Natural killer cell (primary cell): ENCODE data around the gene STX11. TPM values are rescaled to one million over a fixed set of nuclear protein-coding genes. Genes with fewer than 3 reads are reported as not detected.

Experiments
- ATAC-seq, 3 donors: fragments of 150-1000 bp in 2 of 3; fragments of 200-7000 bp in 1 of 3; cut with Tn5 transposase; 1 replicate in 1 of 3; 2 replicates in 2 of 3; pipeline ENCODE4 v1.10.0; 2021; ENCODE audit warnings: mild to moderate bottlenecking in 2 of 3, moderate library complexity in 2 of 3
- DNase-seq, 2 donors: peaks; one replicate each; pipeline versions ENCODE4 v3.0.0 to v3.0.0-alpha.2; 2013 to 2021; ENCODE audit warnings: mixed read lengths in 1 of 2
- H3K27ac ChIP-seq: one replicate; pipeline ENCODE4 v1.5.1; 2013; ENCODE audit warnings: mild to moderate bottlenecking, low read length
- H3K27me3 ChIP-seq: one replicate; pipeline ENCODE4 v1.6.1; 2013; ENCODE audit warnings: low read length; ENCODE audit not compliant: control insufficient read depth, insufficient read depth
- H3K36me3 ChIP-seq: one replicate; pipeline ENCODE4 v1.6.1; 2013; ENCODE audit warnings: low read length; ENCODE audit not compliant: control insufficient read depth, insufficient read depth
- H3K4me1 ChIP-seq: one replicate; pipeline ENCODE4 v1.6.1; 2013; ENCODE audit warnings: low read length; ENCODE audit not compliant: control insufficient read depth, insufficient read depth
- H3K4me3 ChIP-seq: one replicate; pipeline ENCODE4 v1.5.1; 2013; ENCODE audit warnings: low read length
- H3K9me3 ChIP-seq: one replicate; pipeline ENCODE4 v1.6.1; 2013; ENCODE audit warnings: low read length; ENCODE audit not compliant: control insufficient read depth, insufficient read depth
- H3K27ac Mint-ChIP-seq, 2 donors: one replicate each; pipeline ENCODE4 v1.8.0; 2022; ENCODE audit warnings: mild to moderate bottlenecking in 2 of 2, mixed read lengths in 2 of 2, moderate library complexity in 1 of 2
- H3K27me3 Mint-ChIP-seq, 2 donors: one replicate each; pipeline ENCODE4 v1.8.0; 2022; ENCODE audit warnings: low read depth in 2 of 2, mixed read lengths in 2 of 2
- H3K36me3 Mint-ChIP-seq: one replicate; pipeline ENCODE4 v1.8.0; 2022; ENCODE audit warnings: mixed read lengths
- H3K4me1 Mint-ChIP-seq, 2 donors: one replicate each; pipeline ENCODE4 v1.8.0; 2022; ENCODE audit warnings: mixed read lengths in 2 of 2
- H3K4me3 Mint-ChIP-seq: one replicate; pipeline ENCODE4 v1.8.0; 2022; ENCODE audit warnings: mild to moderate bottlenecking, moderate library complexity, mixed read lengths
- H3K9me3 Mint-ChIP-seq, 2 donors: one replicate each; pipeline ENCODE4 v1.8.0; 2022; ENCODE audit warnings: mixed read lengths in 2 of 2
- CTCF ChIP-seq: fragments of 200-600 bp; IDR thresholded peaks from one replicate; pipeline ENCODE4 v1.8.0; 2022; ENCODE audit warnings: antibody characterized with exemption
- whole genome bisulfite sequencing: methylation state at CpG from one replicate; pipeline ENCODE4 v1.1.7; 2013; ENCODE audit warnings: missing lambda C conversion rate; ENCODE audit not compliant: insufficient coverage; 5-methylcytosine and 5-hydroxymethylcytosine counted together
- intact Hi-C: fragments of 100-400 bp; cut with micrococcal nuclease; formaldehyde crosslinking; loops from one replicate; pipeline ENCODE4 v1.14.2; 2022
- total RNA-seq, 4 donors: library from RNA; stranded (reverse); fragments of 120-200 nt in 1 of 4; gene quantifications; one replicate each; pipeline versions ENCODE4 v1.2.3 to v1.2.4, GENCODE V29; 2013 to 2022

Gene STX11
- total RNA-seq, 3 donors from 2014 or later (not counting 1 experiment from before 2014, with no cell fraction given): 21.9 to 38.3 (median 34.2) TPM

- intact Hi-C loops: loop anchor here (5.0 kb wide), 1 partner anchor 492 kb away; no protein-coding TSS in a partner anchor
- Mint-ChIP-seq H3K27ac (no peak overlapping the region), H3K36me3 (no peaks in the 10 kb centered on the region), H3K4me1 (no peaks in the 10 kb centered on the region), H3K27me3 (peaks cover 7% of the 10 kb centered on the region in 2 donors), H3K9me3 (no peaks in the 10 kb centered on the region), H3K4me3 (no peak overlapping the region)
- H3K36me3 ChIP-seq: no peaks in the 10 kb centered on the region
- no peaks in the 10 kb centered on the region for H3K27me3 ChIP-seq
- DNase-seq (no peak), ATAC-seq (no peak)
- no peaks in the 10 kb centered on the region for H3K9me3 ChIP-seq
- WGBS: 69% methylated on average over 2 of the region's 2 CpGs
- H3K27ac ChIP-seq: no peak overlapping the region
- TF ChIP-seq CTCF: no peak
- no peak overlapping the region for H3K4me3 ChIP-seq
- H3K4me1 ChIP-seq: no peaks in the 10 kb centered on the region
These were observed 15.6 kb upstream of the STX11 start for GRCh38 chr6:144134737-144135136.

GRCh38 chr6:144138542-144138941 is 11.8 kb upstream of the STX11 start:
- no peak overlapping the region for H3K4me3 ChIP-seq
- no peak overlapping the region for H3K4me3 Mint-ChIP-seq
- WGBS: 97% methylated on average over 2 of the region's 4 CpGs
- H3K27ac Mint-ChIP-seq: no peak overlapping the region
- intact Hi-C loops: loop anchor here (5.0 kb wide), 1 partner anchor 496 kb away; no protein-coding TSS in a partner anchor
- no peaks in the 10 kb centered on the region for H3K9me3 Mint-ChIP-seq
- peaks cover 0 to 2% of the 10 kb centered on the region in 2 donors for H3K27me3 Mint-ChIP-seq
- H3K36me3 ChIP-seq: no peaks in the 10 kb centered on the region
- no peak overlapping the region for H3K27ac ChIP-seq
- no peaks in the 10 kb centered on the region for H3K27me3 ChIP-seq
- DNase-seq: no peak
- no peaks in the 10 kb centered on the region for H3K4me1 Mint-ChIP-seq
- H3K4me1 ChIP-seq: no peaks in the 10 kb centered on the region
- H3K9me3 ChIP-seq: no peaks in the 10 kb centered on the region
- ATAC-seq: no peak
- no peak for TF ChIP-seq CTCF
- no peaks in the 10 kb centered on the region for H3K36me3 Mint-ChIP-seq

GRCh38 chr6:144139817-144140216 is 10.5 kb upstream of the STX11 start:
- no peak overlapping the region for H3K4me3 ChIP-seq
- Mint-ChIP-seq H3K27me3 (no peaks in the 10 kb centered on the region), H3K36me3 (no peaks in the 10 kb centered on the region), H3K27ac (no peak overlapping the region), H3K9me3 (no peaks in the 10 kb centered on the region), H3K4me1 (no peaks in the 10 kb centered on the region), H3K4me3 (no peak overlapping the region)
- DNase-seq (no peak), ATAC-seq (no peak)
- intact Hi-C loops: loop anchor here (5.0 kb wide), 1 partner anchor 498 kb away; no protein-coding TSS in a partner anchor
- no peak overlapping the region for H3K27ac ChIP-seq
- no peaks in the 10 kb centered on the region for H3K4me1 ChIP-seq
- TF ChIP-seq CTCF: no peak
- 100% methylated on average over 2 of the region's 3 CpGs for WGBS
- H3K9me3 ChIP-seq: no peaks in the 10 kb centered on the region
- H3K27me3 ChIP-seq: no peaks in the 10 kb centered on the region
- no peaks in the 10 kb centered on the region for H3K36me3 ChIP-seq

- H3K4me1 ChIP-seq: no peaks in the 10 kb centered on the region
- Mint-ChIP-seq H3K36me3 (no peaks in the 10 kb centered on the region), H3K27ac (no peak overlapping the region), H3K4me3 (no peak overlapping the region), H3K4me1 (no peaks in the 10 kb centered on the region), H3K9me3 (no peaks in the 10 kb centered on the region), H3K27me3 (no peaks in the 10 kb centered on the region)
- WGBS: 30% methylated on average over 2 of the region's 2 CpGs
- no peak for ATAC-seq
- no peak overlapping the region for H3K27ac ChIP-seq
- intact Hi-C loops: no loop called here
- H3K36me3 ChIP-seq: no peaks in the 10 kb centered on the region
- no peak for TF ChIP-seq CTCF
- no peak overlapping the region for H3K4me3 ChIP-seq
- no peak for DNase-seq
- H3K9me3 ChIP-seq: no peaks in the 10 kb centered on the region
- no peaks in the 10 kb centered on the region for H3K27me3 ChIP-seq
These were observed 9.4 kb upstream of the STX11 start for GRCh38 chr6:144140867-144141266.
